SH-SY5Y (cell line): ENCODE results near the gene ZNRD2.

ENCODE experiments used
- GATA2 ChIP-seq: IDR thresholded peaks from 2 replicates; pipeline ENCODE4 v1.6.1; 2011; ENCODE audit warnings: mild to moderate bottlenecking, low read depth, low read length
- GATA3 ChIP-seq: IDR thresholded peaks from 2 replicates; pipeline ENCODE4 v1.6.1; 2011; ENCODE audit warnings: low read depth, mild to moderate bottlenecking, low read length, moderate library complexity

DNA sequence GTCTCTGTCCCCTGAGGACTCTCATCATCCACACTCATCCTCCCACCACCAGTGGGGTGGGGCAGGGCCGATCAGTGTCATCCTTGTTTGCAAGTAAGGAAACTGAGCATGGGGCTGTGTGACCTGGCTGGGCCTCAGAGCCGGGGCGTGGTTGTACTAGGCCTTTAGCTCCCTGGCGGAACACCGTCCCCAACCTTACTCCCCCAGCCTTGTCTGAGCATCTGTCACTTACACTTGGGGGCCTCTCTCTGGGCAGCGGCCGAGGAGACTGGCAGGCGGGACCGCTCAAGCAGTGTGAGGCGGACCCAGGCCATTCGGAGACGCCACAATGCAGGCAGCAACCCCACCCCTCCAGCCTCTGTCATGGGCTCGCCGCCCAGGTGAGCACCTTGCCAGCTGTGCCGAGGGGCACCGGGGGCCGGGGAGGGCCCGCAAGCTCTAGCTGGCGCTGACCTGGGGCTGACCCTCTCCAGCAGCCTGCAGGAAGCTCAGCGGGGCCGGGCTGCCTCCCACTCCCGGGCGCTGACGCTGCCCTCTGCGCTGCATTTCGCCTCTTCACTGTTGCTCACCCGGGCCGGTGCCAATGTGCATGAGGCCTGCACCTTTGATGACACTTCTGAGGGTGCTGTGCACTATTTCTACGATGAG is 49.1 kb downstream of the ZNRD2 start:
- TF ChIP-seq GATA3 (no peak), GATA2 (no peak)
